Smooth muscle cell (in vitro differentiated cells): Measurements from ENCODE around the gene GON4L. TPM values are rescaled to one million over a fixed set of nuclear protein-coding genes. Genes with fewer than 3 reads are reported as not detected.
"Not testable (repeated sequence)": the region's sequence is repeated elsewhere in the genome, so short reads cannot be mapped to it uniquely, and the experiment has no call there.

Experiments used
- DNase-seq: peaks from one replicate; lab custom pipeline; 2025; ENCODE audit not compliant: unreplicated experiment; lab: John Stamatoyannopoulos, UW
- H2AFZ ChIP-seq: fragments of 200-600 bp; sonication (generic); 2 replicates; pipeline ENCODE4 v1.6.0; 2016; ENCODE audit warnings: antibody characterized with exemption, low read depth, mild to moderate bottlenecking
- H3F3A ChIP-seq: fragments of 200-600 bp; sonication (generic); 2 replicates; pipeline ENCODE4 v1.6.0; 2017; ENCODE audit warnings: antibody characterized with exemption, low read depth
- H3K27ac ChIP-seq: fragments of 200-600 bp; sonication (generic); 2 replicates; pipeline ENCODE4 v1.5.1; 2016; ENCODE audit warnings: low read depth, mild to moderate bottlenecking
- H3K27me3 ChIP-seq: fragments of 200-600 bp; sonication (generic); 2 replicates; pipeline ENCODE4 v1.6.1; 2016; ENCODE audit warnings: low read depth, mild to moderate bottlenecking
- H3K36me3 ChIP-seq: fragments of 200-600 bp; sonication (generic); 2 replicates; pipeline ENCODE4 v1.5.1; 2016; ENCODE audit warnings: low read depth
- H3K4me1 ChIP-seq: fragments of 200-600 bp; sonication (generic); 2 replicates; pipeline ENCODE4 v1.5.1; 2016; ENCODE audit warnings: low read depth
- H3K4me2 ChIP-seq: fragments of 200-600 bp; sonication (generic); 2 replicates; pipeline ENCODE4 v1.6.0; 2016; ENCODE audit warnings: mild to moderate bottlenecking
- H3K4me3 ChIP-seq: fragments of 200-600 bp; sonication (generic); 2 replicates; pipeline ENCODE4 v1.5.1; 2016; ENCODE audit warnings: mild to moderate bottlenecking
- H3K79me2 ChIP-seq: fragments of 200-600 bp; sonication (generic); 2 replicates; pipeline ENCODE4 v1.6.0; 2016; ENCODE audit warnings: low read depth, mild to moderate bottlenecking
- H3K9ac ChIP-seq: fragments of 200-600 bp; sonication (generic); 2 replicates; pipeline ENCODE4 v1.6.0; 2016; ENCODE audit warnings: low read depth
- H3K9me3 ChIP-seq: fragments of 200-600 bp; sonication (generic); replicated peaks from 2 replicates; pipeline ENCODE4 v1.5.1; 2016; ENCODE audit warnings: low read depth
- H4K20me1 ChIP-seq: fragments of 200-600 bp; sonication (generic); 2 replicates; pipeline ENCODE4 v1.6.0; 2016; ENCODE audit warnings: low read depth
- WGBS: methylation state at CpG from one replicate; pipeline ENCODE4 v1.1.7; 2016; ENCODE audit warnings: low lambda C conversion rate; 5-methylcytosine and 5-hydroxymethylcytosine counted together
- polyA plus RNA-seq: library from polyadenylated mRNA; unstranded; fragments of >200 nt; fragmentation: Nextera tagmentation; extraction: Ambion mirVana; gene quantifications from 2 replicates; pipeline ENCODE4 v1.2.1, GENCODE V29; 2016
- total RNA-seq: library from RNA; depleted of rRNA; stranded (reverse); fragments of >200 nt; gene quantifications from 2 replicates; pipeline ENCODE4 v1.2.3, GENCODE V29; 2014
- TF ChIP-seq, protein P1 (sequence below): fragments of 200-600 bp; sonication (generic); IDR thresholded peaks from 2 replicates; pipeline ENCODE4 v1.5.1; 2017; ENCODE audit warnings: borderline replicate concordance, mild to moderate bottlenecking, antibody characterized with exemption; ENCODE audit not compliant: insufficient read depth, poor library complexity, severe bottlenecking

Gene GON4L
- total and polyA plus RNA-seq, 2 experiments from 2014 or later: 21.0 to 40.8 TPM

DNA sequence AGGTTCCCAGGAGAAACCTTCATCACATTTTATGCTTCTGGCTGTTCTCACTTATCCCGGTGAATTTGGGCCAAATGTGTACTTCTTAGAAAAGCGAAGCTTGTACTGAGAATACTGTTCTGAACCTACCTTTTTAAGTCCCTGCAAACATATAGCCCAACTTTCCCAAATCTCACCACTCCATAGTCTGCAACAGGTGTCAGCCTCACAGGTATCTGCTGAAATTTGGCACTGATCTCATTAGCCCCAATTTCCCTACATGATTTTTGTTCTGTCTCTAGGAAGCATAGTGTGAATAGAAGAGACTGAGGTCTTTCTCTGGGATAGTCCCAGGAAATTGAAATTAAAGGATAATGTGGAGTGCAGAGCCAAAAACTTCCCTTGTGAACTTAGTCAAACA lies 42.7 kb upstream of the GON4L start:
- Histone ChIP-seq H3K36me3 (peaks cover 43% of the 10 kb centered on the region), H3K9ac (no peak overlapping the region), H3K4me2 (no peak overlapping the region), H3K27me3 (no peaks in the 10 kb centered on the region), H3K27ac (no peak overlapping the region), H3K4me3 (no peak overlapping the region), H4K20me1 (peaks cover 14% of the 10 kb centered on the region), H3F3A (peaks cover 22% of the 10 kb centered on the region), H3K4me1 (no peaks in the 10 kb centered on the region), H3K79me2 (peaks cover 7% of the 10 kb centered on the region), H2AFZ (no peak overlapping the region), H3K9me3 (no peaks in the 10 kb centered on the region)
- DNase-seq: no peak
- TF ChIP-seq, protein P1, sequence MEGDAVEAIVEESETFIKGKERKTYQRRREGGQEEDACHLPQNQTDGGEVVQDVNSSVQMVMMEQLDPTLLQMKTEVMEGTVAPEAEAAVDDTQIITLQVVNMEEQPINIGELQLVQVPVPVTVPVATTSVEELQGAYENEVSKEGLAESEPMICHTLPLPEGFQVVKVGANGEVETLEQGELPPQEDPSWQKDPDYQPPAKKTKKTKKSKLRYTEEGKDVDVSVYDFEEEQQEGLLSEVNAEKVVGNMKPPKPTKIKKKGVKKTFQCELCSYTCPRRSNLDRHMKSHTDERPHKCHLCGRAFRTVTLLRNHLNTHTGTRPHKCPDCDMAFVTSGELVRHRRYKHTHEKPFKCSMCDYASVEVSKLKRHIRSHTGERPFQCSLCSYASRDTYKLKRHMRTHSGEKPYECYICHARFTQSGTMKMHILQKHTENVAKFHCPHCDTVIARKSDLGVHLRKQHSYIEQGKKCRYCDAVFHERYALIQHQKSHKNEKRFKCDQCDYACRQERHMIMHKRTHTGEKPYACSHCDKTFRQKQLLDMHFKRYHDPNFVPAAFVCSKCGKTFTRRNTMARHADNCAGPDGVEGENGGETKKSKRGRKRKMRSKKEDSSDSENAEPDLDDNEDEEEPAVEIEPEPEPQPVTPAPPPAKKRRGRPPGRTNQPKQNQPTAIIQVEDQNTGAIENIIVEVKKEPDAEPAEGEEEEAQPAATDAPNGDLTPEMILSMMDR: no peak
- WGBS: 100% methylated on average over 2 of the region's 2 CpGs

DNA sequence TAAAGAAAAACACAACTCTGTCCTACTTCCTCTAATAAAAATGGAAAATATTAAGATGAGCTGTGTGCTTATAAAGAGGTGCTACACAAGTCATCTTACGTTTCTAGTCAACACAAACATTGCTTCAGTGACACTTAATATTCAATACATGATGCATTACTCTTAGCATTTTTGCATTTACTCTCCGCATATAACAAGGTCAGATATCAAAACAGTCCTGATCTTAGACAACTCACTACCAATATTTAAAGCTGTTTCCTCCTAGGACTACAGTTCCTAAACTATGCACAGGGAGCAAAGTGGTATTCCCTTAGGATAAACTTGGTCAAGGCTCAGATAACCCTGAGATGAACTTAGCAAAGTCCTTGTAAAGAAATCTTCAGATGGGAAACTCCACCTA lies 41.9 kb upstream of the GON4L start:
- Histone ChIP-seq H3K4me2 (no peak overlapping the region), H3K9ac (no peak overlapping the region), H3K4me3 (no peak overlapping the region), H3K79me2 (no peaks in the 10 kb centered on the region), H3K9me3 (no peaks in the 10 kb centered on the region), H3K27ac (peak overlapping the region; percentile 35), H2AFZ (no peak overlapping the region), H3K27me3 (no peaks in the 10 kb centered on the region), H3K4me1 (peaks cover 2% of the 10 kb centered on the region), H3K36me3 (peaks cover 35% of the 10 kb centered on the region), H4K20me1 (peaks cover 12% of the 10 kb centered on the region), H3F3A (peaks cover 27% of the 10 kb centered on the region)
- no peak for DNase-seq
- TF ChIP-seq, protein P1: no peak
- WGBS: 88% methylated on average over 2 of the region's 2 CpGs

DNA sequence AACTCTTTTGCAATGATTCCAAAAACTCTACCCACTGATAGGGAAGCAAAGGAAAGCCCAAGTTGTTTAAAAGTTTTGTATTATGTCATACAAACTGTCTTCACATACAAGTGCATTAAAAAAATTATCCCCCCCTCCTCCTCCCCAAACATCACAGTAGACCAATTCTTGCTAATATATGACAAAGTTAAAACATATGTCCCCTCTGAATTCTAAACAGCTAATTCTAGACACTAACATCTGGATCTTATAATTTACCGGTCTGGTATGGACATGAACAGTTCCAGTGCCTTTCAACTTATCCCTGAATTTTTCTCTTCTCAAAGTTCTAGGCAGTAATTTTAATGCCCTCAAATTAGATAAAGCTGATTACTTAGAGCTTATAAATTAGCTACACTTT lies 40.7 kb upstream of the GON4L start:
- H3K27me3 ChIP-seq: no peaks in the 10 kb centered on the region
- no peaks in the 10 kb centered on the region for H3K79me2 ChIP-seq
- no peak overlapping the region for H3K9ac ChIP-seq
- H3K36me3 ChIP-seq: peaks cover 31% of the 10 kb centered on the region
- H3K27ac ChIP-seq: no peak overlapping the region
- peaks cover 27% of the 10 kb centered on the region for H3F3A ChIP-seq
- peaks cover 8% of the 10 kb centered on the region for H4K20me1 ChIP-seq
- no peak overlapping the region for H2AFZ ChIP-seq
- WGBS: 85% methylated on average over 1 of the region's 1 CpG
- no peak for DNase-seq
- no peak overlapping the region for H3K4me3 ChIP-seq
- H3K4me1 ChIP-seq: peaks cover 4% of the 10 kb centered on the region
- no peak overlapping the region for H3K4me2 ChIP-seq
- no peaks in the 10 kb centered on the region for H3K9me3 ChIP-seq
- TF ChIP-seq, protein P1: no peak

DNA sequence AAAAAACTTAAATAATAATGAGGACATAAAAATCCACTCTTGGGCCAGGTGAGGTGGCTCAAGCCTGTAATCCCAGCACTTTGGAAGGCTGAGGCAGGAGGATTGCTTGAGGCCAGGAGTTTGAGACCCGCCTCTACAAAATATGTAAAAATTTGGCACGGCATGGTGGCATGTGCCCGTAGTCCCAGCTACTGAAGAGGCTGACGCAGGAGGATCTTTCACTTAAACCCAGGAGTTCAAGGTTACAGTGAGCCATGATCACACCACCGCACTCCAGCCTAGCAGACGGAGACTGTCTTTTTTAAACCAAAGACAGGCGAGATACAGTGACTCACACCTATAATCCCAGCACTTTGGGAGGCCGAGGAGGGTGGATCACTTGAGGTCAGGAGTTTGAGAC lies 39.5 kb upstream of the GON4L start:
- H3K4me3 ChIP-seq, H4K20me1 ChIP-seq, H3K27ac ChIP-seq, H3K4me1 ChIP-seq, H3K27me3 ChIP-seq, H3K79me2 ChIP-seq, DNase-seq, H3K9ac ChIP-seq, H2AFZ ChIP-seq, H3K4me2 ChIP-seq, H3K9me3 ChIP-seq: not testable (repeated sequence)
- Histone ChIP-seq H3F3A (peaks cover 27% of the 10 kb centered on the region), H3K36me3 (peaks cover 29% of the 10 kb centered on the region)
- WGBS: 86% methylated on average over 8 of the region's 8 CpGs

DNA sequence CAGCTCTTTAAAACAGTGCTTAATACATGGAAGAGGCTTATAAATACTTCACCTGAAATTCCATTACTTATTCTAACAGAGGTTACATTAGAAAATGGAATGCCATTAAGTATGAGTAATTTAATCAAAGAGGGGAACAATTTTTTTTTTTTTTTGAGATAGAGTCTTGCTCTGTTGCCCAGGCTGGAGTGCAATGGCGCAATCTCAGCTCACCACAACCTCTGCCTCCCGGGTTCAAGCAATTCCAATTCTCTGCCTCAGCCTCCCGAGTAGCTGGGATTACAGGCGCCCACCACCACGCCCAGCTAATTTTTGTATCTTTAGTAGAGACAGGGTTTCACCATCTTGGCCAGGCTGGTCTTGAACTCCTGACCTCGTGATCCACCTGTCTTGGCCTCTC lies 38.6 kb upstream of the GON4L start:
- not testable (repeated sequence) for H3K9me3 ChIP-seq, H3K4me3 ChIP-seq, H3K9ac ChIP-seq, H4K20me1 ChIP-seq, H3K27ac ChIP-seq, H3K4me2 ChIP-seq, H3K4me1 ChIP-seq, H2AFZ ChIP-seq, DNase-seq, H3K27me3 ChIP-seq, H3K79me2 ChIP-seq
- Histone ChIP-seq H3K36me3 (peaks cover 20% of the 10 kb centered on the region), H3F3A (peaks cover 21% of the 10 kb centered on the region)
- 97% methylated on average over 6 of the region's 6 CpGs for WGBS
